ENCODE results near the gene CSNK1D. TPM values are rescaled to one million over a fixed set of nuclear protein-coding genes. Genes with fewer than 3 reads are reported as not detected.

The CSNK1D gene
- total and polyA plus RNA-seq, 4 donors, result 39.9 to 153 (median 101) TPM

- H3K36me3 ChIP-seq (ENCODE audit: control insufficient read depth in 1 of 2, insufficient read depth in 2 of 2, low read length in 1 of 2), result no peaks in the 10 kb centered on the region
- WGBS, 2 donors, result 0 to 1% methylated on average over 16 to 18 of the region's 18 CpGs
- DNase-seq (no peak), ATAC-seq (ENCODE audit: low FRiP score) (peak; percentile 2)
- H3K4me1 ChIP-seq (ENCODE audit: control insufficient read depth in 1 of 2, insufficient read depth in 2 of 2, low read length in 2 of 2), result no peaks in the 10 kb centered on the region
- intact Hi-C loops (cut with DNase I), result no loop called here
- H3K4me3 ChIP-seq (ENCODE audit: low read length in 2 of 2), result peak overlapping the region; percentile 8 to 51
- peak overlapping the region in 1 of 2 donors; percentile 59 for H3K27ac ChIP-seq (ENCODE audit: low read depth in 1 of 2, low read length in 2 of 2)
- H3K9me3 ChIP-seq (ENCODE audit: control insufficient read depth, low read length), result no peaks in the 10 kb centered on the region
- peaks cover 0 to 3% of the 10 kb centered on the region in 2 donors for H3K27me3 ChIP-seq (ENCODE audit: control insufficient read depth in 1 of 2, insufficient read depth in 2 of 2, low read length in 1 of 2)
Measured at GRCh38 chr17:82231312-82231561, 42.3 kb downstream of the CSNK1D start.

- H3K27me3 ChIP-seq (ENCODE audit: control insufficient read depth in 1 of 2, insufficient read depth in 2 of 2, low read length in 1 of 2), result peaks cover 0 to 3% of the 10 kb centered on the region in 2 donors
- DNase-seq (peak; percentile 95), ATAC-seq (ENCODE audit: low FRiP score) (peak; percentile 80)
- WGBS, 2 donors, result 5 to 10% methylated on average over 50 to 76 of the region's 76 CpGs
- H3K4me3 ChIP-seq (ENCODE audit: low read length in 2 of 2), result peak overlapping the region; percentile 8 to 51
- no peaks in the 10 kb centered on the region for H3K36me3 ChIP-seq (ENCODE audit: control insufficient read depth in 1 of 2, insufficient read depth in 2 of 2, low read length in 1 of 2)
- intact Hi-C loops (cut with DNase I), result no loop called here
- H3K27ac ChIP-seq (ENCODE audit: low read depth in 1 of 2, low read length in 2 of 2), result peak overlapping the region in 1 of 2 donors; percentile 59
- H3K4me1 ChIP-seq (ENCODE audit: control insufficient read depth in 1 of 2, insufficient read depth in 2 of 2, low read length in 2 of 2), result no peaks in the 10 kb centered on the region
- H3K9me3 ChIP-seq (ENCODE audit: control insufficient read depth, low read length), result no peaks in the 10 kb centered on the region
Measured at GRCh38 chr17:82230609-82231311, 42.7 kb downstream of the CSNK1D start.

GRCh38 chr17:82229698-82230608 lies 43.5 kb downstream of the CSNK1D start:
- H3K4me1 ChIP-seq (ENCODE audit: control insufficient read depth in 1 of 2, insufficient read depth in 2 of 2, low read length in 2 of 2), result no peaks in the 10 kb centered on the region
- 66 to 72% methylated on average over 27 to 28 of the region's 28 CpGs for WGBS, 2 donors
- intact Hi-C loops (cut with DNase I), result no loop called here
- H3K27me3 ChIP-seq (ENCODE audit: control insufficient read depth in 1 of 2, insufficient read depth in 2 of 2, low read length in 1 of 2), result peaks cover 0 to 3% of the 10 kb centered on the region in 2 donors
- H3K4me3 ChIP-seq (ENCODE audit: low read length in 2 of 2), result peak overlapping the region in 1 of 2 donors; percentile 43
- no peaks in the 10 kb centered on the region for H3K36me3 ChIP-seq (ENCODE audit: control insufficient read depth in 1 of 2, insufficient read depth in 2 of 2, low read length in 1 of 2)
- H3K9me3 ChIP-seq (ENCODE audit: control insufficient read depth, low read length), result no peaks in the 10 kb centered on the region
- no peak overlapping the region for H3K27ac ChIP-seq (ENCODE audit: low read depth in 1 of 2, low read length in 2 of 2)
- ATAC-seq (ENCODE audit: low FRiP score), result no peak
- DNase-seq, result peak; percentile 66 to 77

- WGBS, 2 donors, result 2 to 5% methylated on average over 33 to 105 of the region's 105 CpGs
- Histone ChIP-seq H3K4me3 (ENCODE audit: low read length in 2 of 2) (peak within 1 kb of the TSS; percentile 40 to 43), H3K36me3 (ENCODE audit: control insufficient read depth in 1 of 2, insufficient read depth in 2 of 2, low read length in 1 of 2) (no peaks in the 10 kb centered on the region), H3K9me3 (ENCODE audit: control insufficient read depth, low read length) (no peaks in the 10 kb centered on the region), H3K4me1 (ENCODE audit: control insufficient read depth in 1 of 2, insufficient read depth in 2 of 2, low read length in 2 of 2) (no peaks in the 10 kb centered on the region), H3K27me3 (ENCODE audit: control insufficient read depth in 1 of 2, insufficient read depth in 2 of 2, low read length in 1 of 2) (peaks cover 0 to 3% of the 10 kb centered on the region in 2 donors), H3K27ac (ENCODE audit: low read depth in 1 of 2, low read length in 2 of 2) (peak within 1 kb of the TSS in 1 of 2 donors; percentile 30)
- peak; percentile 89 to 90 for DNase-seq
- peak; percentile 1 for ATAC-seq (ENCODE audit: low FRiP score)
- intact Hi-C loops (cut with DNase I), result no loop called here
Measured at GRCh38 chr17:82228842-82229697, 44.4 kb downstream of the CSNK1D start, which contains the start of gene SLC16A3. Gene SLC16A3, plus strand, starts transcription at chr17:82229042. Its CDS starts 6,967 bp downstream, at chr17:82236009.

- Histone ChIP-seq H3K36me3 (ENCODE audit: control insufficient read depth in 1 of 2, insufficient read depth in 2 of 2, low read length in 1 of 2) (no peaks in the 10 kb centered on the region), H3K9me3 (ENCODE audit: control insufficient read depth, low read length) (no peaks in the 10 kb centered on the region), H3K4me1 (ENCODE audit: control insufficient read depth in 1 of 2, insufficient read depth in 2 of 2, low read length in 2 of 2) (no peaks in the 10 kb centered on the region), H3K4me3 (ENCODE audit: low read length in 2 of 2) (peak overlapping the region in 1 of 2 donors; percentile 40), H3K27ac (ENCODE audit: low read depth in 1 of 2, low read length in 2 of 2) (no peak overlapping the region), H3K27me3 (ENCODE audit: control insufficient read depth in 1 of 2, insufficient read depth in 2 of 2, low read length in 1 of 2) (peaks cover 0 to 3% of the 10 kb centered on the region in 2 donors)
- ATAC-seq (ENCODE audit: low FRiP score), result no peak
- WGBS, 2 donors, result 40 to 42% methylated on average over 40 to 63 of the region's 63 CpGs
- peak in 1 of 2 donors; percentile 87 for DNase-seq
- intact Hi-C loops (cut with DNase I), result no loop called here
Measured at GRCh38 chr17:82228278-82228841, 45.1 kb downstream of the CSNK1D start.

- H3K36me3 ChIP-seq (ENCODE audit: control insufficient read depth in 1 of 2, insufficient read depth in 2 of 2, low read length in 1 of 2), result no peaks in the 10 kb centered on the region
- DNase-seq (peak in 1 of 2 donors; percentile 51), ATAC-seq (ENCODE audit: low FRiP score) (no peak)
- intact Hi-C loops (cut with DNase I), result no loop called here
- 88 to 89% methylated on average over 17 to 18 of the region's 18 CpGs for WGBS, 2 donors
- no peaks in the 10 kb centered on the region for H3K4me1 ChIP-seq (ENCODE audit: control insufficient read depth in 1 of 2, insufficient read depth in 2 of 2, low read length in 2 of 2)
- no peaks in the 10 kb centered on the region for H3K9me3 ChIP-seq (ENCODE audit: control insufficient read depth, low read length)
- no peak overlapping the region for H3K4me3 ChIP-seq (ENCODE audit: low read length in 2 of 2)
- peaks cover 0 to 3% of the 10 kb centered on the region in 2 donors for H3K27me3 ChIP-seq (ENCODE audit: control insufficient read depth in 1 of 2, insufficient read depth in 2 of 2, low read length in 1 of 2)
- H3K27ac ChIP-seq (ENCODE audit: low read depth in 1 of 2, low read length in 2 of 2), result no peak overlapping the region
Measured at GRCh38 chr17:82227629-82228277, 45.7 kb downstream of the CSNK1D start.

- H3K27ac ChIP-seq (ENCODE audit: low read depth in 1 of 2, low read length in 2 of 2), result no peak overlapping the region
- no peaks in the 10 kb centered on the region for H3K9me3 ChIP-seq (ENCODE audit: control insufficient read depth, low read length)
- H3K4me1 ChIP-seq (ENCODE audit: control insufficient read depth in 1 of 2, insufficient read depth in 2 of 2, low read length in 2 of 2), result no peaks in the 10 kb centered on the region
- DNase-seq (peak; percentile 48 to 67), ATAC-seq (ENCODE audit: low FRiP score) (no peak)
- peaks cover 0 to 3% of the 10 kb centered on the region in 2 donors for H3K27me3 ChIP-seq (ENCODE audit: control insufficient read depth in 1 of 2, insufficient read depth in 2 of 2, low read length in 1 of 2)
- 90 to 93% methylated on average over 14 to 16 of the region's 16 CpGs for WGBS, 2 donors
- no peaks in the 10 kb centered on the region for H3K36me3 ChIP-seq (ENCODE audit: control insufficient read depth in 1 of 2, insufficient read depth in 2 of 2, low read length in 1 of 2)
- H3K4me3 ChIP-seq (ENCODE audit: low read length in 2 of 2), result no peak overlapping the region
- intact Hi-C loops (cut with DNase I), result no loop called here
Measured at GRCh38 chr17:82226809-82227628, 46.5 kb downstream of the CSNK1D start.

All from aorta (tissue), 5 donors.